Measurements from ENCODE around the gene CILP2. TPM values are rescaled to one million over a fixed set of nuclear protein-coding genes. Genes with fewer than 3 reads are reported as not detected.

CILP2 gene
- total and polyA plus RNA-seq, 9 of the 15 experiments (the other 6 are each of a cell fraction or from before 2014, with no cell fraction given): 0.04 to 0.35 (median 0.05) TPM; not detected in 2

DNA sequence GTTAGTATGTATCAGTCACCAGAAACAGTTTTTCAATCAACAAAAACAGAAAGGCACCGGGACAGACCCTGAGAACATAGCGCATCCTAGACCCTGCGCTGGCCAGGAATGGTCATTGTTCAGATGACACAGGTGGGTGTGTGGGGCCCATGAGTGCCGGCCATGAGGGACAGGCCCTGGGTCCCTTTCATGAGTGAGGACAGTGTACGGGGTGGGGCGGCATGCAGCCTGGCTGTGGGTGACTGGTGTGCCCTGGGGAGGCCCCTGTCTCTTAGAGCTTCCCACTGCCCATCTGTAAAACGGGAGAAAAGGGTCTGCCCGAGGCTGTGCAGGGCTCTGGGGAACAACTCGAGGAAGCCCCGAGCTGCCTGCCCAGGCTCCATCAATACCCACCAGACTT, 54.6 kb downstream of the CILP2 start (continued):
- TF ChIP-seq SP1 (CRISPR knock-in tag; IDR thresholded peaks at IDR 0.05) (no peak), OTX1 (CRISPR knock-in tag; IDR thresholded peaks at IDR 0.05) (no peak)

- H3K4me2 ChIP-seq (ENCODE audit: insufficient read depth, low read length): no peak overlapping the region
- H3K4me1 ChIP-seq (replicated peaks in 1 of 2; ENCODE audit: control insufficient read depth in 2 of 2, insufficient read depth in 2 of 2, low read length in 2 of 2): peaks cover 0 to 10% of the 10 kb centered on the region in 2 experiments; a peak in 3 of 5 replicates
- no peaks in the 10 kb centered on the region for H3K36me3 ChIP-seq (ENCODE audit: control insufficient read depth, insufficient read depth, low read length)
- TF ChIP-seq TCF7 (IDR thresholded peaks at IDR 0.05; ENCODE audit: borderline replicate concordance) (no peak), CHCHD3 (CRISPR knock-in tag; IDR thresholded peaks at IDR 0.05) (no peak), DMBX1 (CRISPR knock-in tag; IDR thresholded peaks at IDR 0.05; ENCODE audit: borderline replicate concordance) (no peak)
- H3K27ac ChIP-seq (ENCODE audit: extremely low read depth, low read depth, low read length): no peak overlapping the region
- H3K9me1 ChIP-seq (ENCODE audit: control insufficient read depth, insufficient read depth, low read length): no peaks in the 10 kb centered on the region
- no peak for FAIRE-seq
- ATAC-seq: no peak
- no peak overlapping the region for H3K9ac ChIP-seq (ENCODE audit: insufficient read depth in 1 of 2, low read depth in 2 of 2, low read length in 2 of 2)
- POLR2A ChIA-PET: no interaction called here
- DNase-seq (ENCODE audit: extremely low read depth in 1 of 4, low spot score in 3 of 4): no peak
- no peak overlapping the region for H2AFZ ChIP-seq (ENCODE audit: low read depth, low read length)
- CTCF ChIA-PET (ENCODE audit: low intra/inter-chr PET ratio): no interaction called here
- in situ Hi-C loops (cut with MboI): no loop called here
- no TSS peak for BruUV-seq (replicated peaks)
- H4K20me1 ChIP-seq (replicated peaks; ENCODE audit: control insufficient read depth, insufficient read depth, low read length): no peaks in the 10 kb centered on the region
- H3K27me3 ChIP-seq (ENCODE audit: control insufficient read depth in 2 of 2, insufficient read depth in 2 of 2, low read length in 2 of 2): no peaks in the 10 kb centered on the region
- H3K4me3 ChIP-seq: no peak overlapping the region
- H3K79me2 ChIP-seq (ENCODE audit: control insufficient read depth, insufficient read depth, low read length): no peaks in the 10 kb centered on the region
- WGBS (ENCODE audit: insufficient coverage, low coverage, missing lambda C conversion rate): 63% methylated on average over 3 of the region's 4 CpGs
- intact Hi-C loops (cut with micrococcal nuclease): no loop called here
- no peaks in the 10 kb centered on the region for H3K9me3 ChIP-seq (replicated peaks; ENCODE audit: control insufficient read depth, insufficient read depth, low read depth, low read length)
Observed at GRCh38 chr19:19594381-19594780, 56.3 kb downstream of the CILP2 start.

GRCh38 chr19:19595171-19595701, 57.2 kb downstream of the CILP2 start:
- Histone ChIP-seq H3K27ac (ENCODE audit: extremely low read depth, low read depth, low read length) (no peak overlapping the region), H2AFZ (ENCODE audit: low read depth, low read length) (no peak overlapping the region), H3K27me3 (ENCODE audit: control insufficient read depth in 2 of 2, insufficient read depth in 2 of 2, low read length in 2 of 2) (no peaks in the 10 kb centered on the region), H3K4me3 (no peak overlapping the region), H3K9me1 (ENCODE audit: control insufficient read depth, insufficient read depth, low read length) (no peaks in the 10 kb centered on the region), H3K9ac (ENCODE audit: insufficient read depth in 1 of 2, low read depth in 2 of 2, low read length in 2 of 2) (no peak overlapping the region), H3K36me3 (ENCODE audit: control insufficient read depth, insufficient read depth, low read length) (no peaks in the 10 kb centered on the region), H3K9me3 (replicated peaks; ENCODE audit: control insufficient read depth, insufficient read depth, low read depth, low read length) (no peaks in the 10 kb centered on the region), H4K20me1 (replicated peaks; ENCODE audit: control insufficient read depth, insufficient read depth, low read length) (no peaks in the 10 kb centered on the region), H3K79me2 (ENCODE audit: control insufficient read depth, insufficient read depth, low read length) (no peaks in the 10 kb centered on the region), H3K4me2 (ENCODE audit: insufficient read depth, low read length) (no peak overlapping the region), H3K4me1 (replicated peaks in 1 of 2; ENCODE audit: control insufficient read depth in 2 of 2, insufficient read depth in 2 of 2, low read length in 2 of 2) (peaks cover 0 to 10% of the 10 kb centered on the region in 2 experiments; a peak in 3 of 5 replicates)
- no peak for FAIRE-seq
- 47% methylated on average over 8 of the region's 8 CpGs for WGBS (ENCODE audit: insufficient coverage, low coverage, missing lambda C conversion rate)
- TF ChIP-seq ZNF764 (CRISPR knock-in tag; IDR thresholded peaks at IDR 0.05; ENCODE audit: low read depth) (no peak), HDAC6 (IDR thresholded peaks at IDR 0.05; ENCODE audit: low read depth, low read length) (no peak), ZNF217 (CRISPR knock-in tag; IDR thresholded peaks at IDR 0.05) (no peak), NCOA2 (IDR thresholded peaks at IDR 0.05; ENCODE audit: partially characterized antibody in 2 of 2) (no peak), ARID1B (IDR thresholded peaks at IDR 0.05) (no peak), KHSRP (IDR thresholded peaks at IDR 0.05) (no peak)
- POLR2A ChIA-PET: no interaction called here
- intact Hi-C loops (cut with micrococcal nuclease): no loop called here
- CTCF ChIA-PET (ENCODE audit: low intra/inter-chr PET ratio): no interaction called here
- ATAC-seq: no peak
- BruUV-seq (replicated peaks): no TSS peak
- no peak for DNase-seq (ENCODE audit: extremely low read depth in 1 of 4, low spot score in 3 of 4)
- in situ Hi-C loops (cut with MboI): no loop called here

All from K562 (cell line).